HFFc6 (cell line): ENCODE measurements around the gene HMGXB4. TPM values are rescaled to one million over a fixed set of nuclear protein-coding genes. Genes with fewer than 3 reads are reported as not detected.

Source experiments
- DNase-seq: peaks from one replicate; pipeline ENCODE4 v3.0.0-alpha.2; 2018
- H3K27ac Mint-ChIP-seq: 2 replicates; pipeline ENCODE4 v1.8.0; 2020; ENCODE audit warnings: mild to moderate bottlenecking, mixed read lengths
- H3K27me3 Mint-ChIP-seq: 2 replicates; pipeline ENCODE4 v1.8.0; 2021; ENCODE audit warnings: mild to moderate bottlenecking, moderate library complexity, mixed read lengths; ENCODE audit not compliant: insufficient read depth
- H3K36me3 Mint-ChIP-seq: 2 replicates; pipeline ENCODE4 v1.8.0; 2021; ENCODE audit warnings: low read depth, mixed read lengths
- H3K4me1 Mint-ChIP-seq: 2 replicates; pipeline ENCODE4 v1.8.0; 2020; ENCODE audit warnings: low read depth, mixed read lengths
- H3K4me3 Mint-ChIP-seq: 2 replicates; pipeline ENCODE4 v1.8.0; 2020; ENCODE audit warnings: mild to moderate bottlenecking, moderate library complexity, mixed read lengths
- H3K9me3 Mint-ChIP-seq: 2 replicates; pipeline ENCODE4 v1.8.0; 2020; ENCODE audit warnings: mild to moderate bottlenecking, mixed read lengths
- total RNA-seq, 6 experiments: library from RNA; stranded (reverse); fragmentation: NEBNext Ultra II Directional; extraction: Animal tissue kit (Norgen Biotek cat#: 25700); gene quantifications; 2 replicates in 1 of 6; 3 replicates in 5 of 6; pipeline ENCODE4 v1.2.3, GENCODE V29; 2021
- TF ChIP-seq, protein P1 (sequence below): fragments of 200-600 bp; sonication (generic); IDR thresholded peaks from 2 replicates; pipeline ENCODE4 v1.5.0; 2021; ENCODE audit warnings: antibody characterized with exemption, mild to moderate bottlenecking

The HMGXB4 gene
- total RNA-seq, 6 experiments from 2014 or later: 20.2 to 26.0 (median 24.4) TPM

DNA sequence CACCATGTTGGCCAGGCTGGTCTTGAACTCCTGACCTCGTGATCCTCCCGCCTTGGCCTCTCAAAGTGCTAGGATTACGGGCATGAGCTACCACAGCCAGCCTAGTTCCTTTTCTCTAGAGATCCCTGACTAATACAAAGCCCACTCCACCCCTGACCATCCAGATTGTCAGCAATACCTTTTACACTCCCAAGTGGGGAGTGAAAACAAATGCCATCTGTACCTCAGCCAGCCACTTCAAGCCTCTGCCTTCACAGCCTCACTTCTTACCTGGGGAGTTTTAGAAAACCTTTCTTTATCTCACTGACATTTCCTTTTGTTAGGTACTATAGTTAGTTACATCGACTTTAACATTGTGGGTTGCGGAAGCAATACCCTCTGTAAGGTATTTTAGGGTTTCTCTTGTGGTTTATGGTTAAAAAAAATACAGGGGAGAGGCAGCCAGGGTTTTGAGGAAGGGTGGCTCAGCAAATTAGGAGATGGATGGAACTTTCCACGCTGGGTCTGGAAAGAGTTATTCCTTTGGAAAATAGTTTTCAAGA lies 51.3 kb downstream of the HMGXB4 start:
- no peak for DNase-seq

DNA sequence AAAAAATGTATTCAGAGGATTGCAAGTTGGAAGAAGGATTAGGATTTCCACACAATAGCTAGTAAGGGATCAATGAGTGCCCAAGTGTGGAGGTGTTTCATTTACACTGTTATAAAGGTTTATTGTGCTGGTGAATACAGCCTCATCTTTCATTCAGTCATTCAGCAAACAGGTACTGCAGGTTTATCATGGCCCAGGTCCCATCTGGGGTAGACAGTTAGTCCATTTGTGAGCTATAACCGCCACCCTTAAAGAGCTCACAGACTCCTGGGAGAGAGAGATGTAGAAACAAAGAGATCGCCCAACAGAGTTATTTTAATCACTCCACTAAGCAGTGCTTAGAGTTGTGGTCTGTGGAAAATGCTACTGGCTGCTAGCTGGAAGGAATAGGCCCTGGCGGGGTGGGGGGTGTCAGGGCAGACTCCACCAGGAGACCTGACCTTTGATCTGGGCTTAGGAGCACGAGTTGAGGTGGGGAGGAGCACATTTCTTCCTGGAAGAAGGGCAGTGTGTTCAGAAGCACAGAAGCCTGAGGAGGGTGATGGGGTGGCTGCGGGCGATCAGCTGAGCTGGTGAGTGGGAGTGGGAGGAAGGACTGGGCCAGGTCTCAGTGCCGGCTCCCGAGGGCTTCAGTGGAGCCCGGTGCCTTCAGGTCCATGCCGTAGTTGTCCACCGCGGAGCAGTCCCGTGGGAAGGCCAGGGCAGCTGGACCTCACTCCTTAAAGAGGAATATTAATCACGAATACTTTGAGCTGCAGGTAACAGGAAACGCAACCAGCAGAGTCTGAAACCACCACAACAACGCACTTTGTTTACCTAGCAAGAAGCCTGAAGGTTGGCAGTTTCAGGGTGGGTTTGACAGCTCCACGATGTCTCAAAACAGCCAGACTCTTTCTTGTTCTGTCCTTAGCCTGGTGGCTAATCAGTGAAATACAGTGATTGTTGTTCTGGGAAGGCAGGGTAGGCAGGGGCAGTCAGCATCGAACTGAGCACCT lies 53.6 kb downstream of the HMGXB4 start:
- Mint-ChIP-seq H3K4me1 (peaks cover 64% of the 10 kb centered on the region), H3K9me3 (no peaks in the 10 kb centered on the region), H3K36me3 (no peaks in the 10 kb centered on the region), H3K4me3 (no peak overlapping the region), H3K27ac (peak overlapping the region; percentile 12), H3K27me3 (peaks cover 1% of the 10 kb centered on the region)
- no peak for DNase-seq
- TF ChIP-seq, protein P1, sequence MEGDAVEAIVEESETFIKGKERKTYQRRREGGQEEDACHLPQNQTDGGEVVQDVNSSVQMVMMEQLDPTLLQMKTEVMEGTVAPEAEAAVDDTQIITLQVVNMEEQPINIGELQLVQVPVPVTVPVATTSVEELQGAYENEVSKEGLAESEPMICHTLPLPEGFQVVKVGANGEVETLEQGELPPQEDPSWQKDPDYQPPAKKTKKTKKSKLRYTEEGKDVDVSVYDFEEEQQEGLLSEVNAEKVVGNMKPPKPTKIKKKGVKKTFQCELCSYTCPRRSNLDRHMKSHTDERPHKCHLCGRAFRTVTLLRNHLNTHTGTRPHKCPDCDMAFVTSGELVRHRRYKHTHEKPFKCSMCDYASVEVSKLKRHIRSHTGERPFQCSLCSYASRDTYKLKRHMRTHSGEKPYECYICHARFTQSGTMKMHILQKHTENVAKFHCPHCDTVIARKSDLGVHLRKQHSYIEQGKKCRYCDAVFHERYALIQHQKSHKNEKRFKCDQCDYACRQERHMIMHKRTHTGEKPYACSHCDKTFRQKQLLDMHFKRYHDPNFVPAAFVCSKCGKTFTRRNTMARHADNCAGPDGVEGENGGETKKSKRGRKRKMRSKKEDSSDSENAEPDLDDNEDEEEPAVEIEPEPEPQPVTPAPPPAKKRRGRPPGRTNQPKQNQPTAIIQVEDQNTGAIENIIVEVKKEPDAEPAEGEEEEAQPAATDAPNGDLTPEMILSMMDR: no peak

More for the DNA sequence above, 51.3 kb downstream of the HMGXB4 start:
- Mint-ChIP-seq H3K9me3 (no peaks in the 10 kb centered on the region), H3K27ac (no peak overlapping the region), H3K36me3 (no peaks in the 10 kb centered on the region), H3K27me3 (peaks cover 3% of the 10 kb centered on the region), H3K4me3 (no peak overlapping the region), H3K4me1 (peaks cover 52% of the 10 kb centered on the region)
- TF ChIP-seq, protein P1: no peak

DNA sequence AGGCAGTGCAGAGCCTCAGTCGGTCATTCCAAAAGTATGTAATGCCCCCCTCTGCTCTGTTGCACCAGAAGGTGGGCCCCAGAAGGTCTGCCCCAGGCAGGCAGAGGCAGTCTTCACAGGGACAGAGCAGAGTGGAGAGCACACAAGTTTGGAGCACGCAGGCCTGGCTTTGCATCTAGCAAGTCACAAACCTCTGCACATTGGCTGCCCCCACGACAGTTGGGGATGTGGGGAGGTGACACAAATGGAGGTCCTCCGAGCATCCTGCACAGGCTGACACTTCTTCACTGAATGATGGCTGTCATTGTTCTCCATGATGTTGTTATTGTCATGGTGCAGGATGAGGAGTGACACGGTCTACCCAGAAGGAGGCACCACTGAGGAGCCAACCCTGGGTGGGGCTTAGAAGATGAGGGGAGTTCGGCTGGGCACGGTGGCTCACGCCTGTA lies 54.3 kb downstream of the HMGXB4 start:
- peaks cover 1% of the 10 kb centered on the region for H3K27me3 Mint-ChIP-seq
- DNase-seq: no peak
- H3K9me3 Mint-ChIP-seq: no peaks in the 10 kb centered on the region
- H3K27ac Mint-ChIP-seq: peak overlapping the region; percentile 98
- peaks cover 57% of the 10 kb centered on the region for H3K4me1 Mint-ChIP-seq
- H3K36me3 Mint-ChIP-seq: no peaks in the 10 kb centered on the region
- TF ChIP-seq, protein P1: no peak
- H3K4me3 Mint-ChIP-seq: no peak overlapping the region

DNA sequence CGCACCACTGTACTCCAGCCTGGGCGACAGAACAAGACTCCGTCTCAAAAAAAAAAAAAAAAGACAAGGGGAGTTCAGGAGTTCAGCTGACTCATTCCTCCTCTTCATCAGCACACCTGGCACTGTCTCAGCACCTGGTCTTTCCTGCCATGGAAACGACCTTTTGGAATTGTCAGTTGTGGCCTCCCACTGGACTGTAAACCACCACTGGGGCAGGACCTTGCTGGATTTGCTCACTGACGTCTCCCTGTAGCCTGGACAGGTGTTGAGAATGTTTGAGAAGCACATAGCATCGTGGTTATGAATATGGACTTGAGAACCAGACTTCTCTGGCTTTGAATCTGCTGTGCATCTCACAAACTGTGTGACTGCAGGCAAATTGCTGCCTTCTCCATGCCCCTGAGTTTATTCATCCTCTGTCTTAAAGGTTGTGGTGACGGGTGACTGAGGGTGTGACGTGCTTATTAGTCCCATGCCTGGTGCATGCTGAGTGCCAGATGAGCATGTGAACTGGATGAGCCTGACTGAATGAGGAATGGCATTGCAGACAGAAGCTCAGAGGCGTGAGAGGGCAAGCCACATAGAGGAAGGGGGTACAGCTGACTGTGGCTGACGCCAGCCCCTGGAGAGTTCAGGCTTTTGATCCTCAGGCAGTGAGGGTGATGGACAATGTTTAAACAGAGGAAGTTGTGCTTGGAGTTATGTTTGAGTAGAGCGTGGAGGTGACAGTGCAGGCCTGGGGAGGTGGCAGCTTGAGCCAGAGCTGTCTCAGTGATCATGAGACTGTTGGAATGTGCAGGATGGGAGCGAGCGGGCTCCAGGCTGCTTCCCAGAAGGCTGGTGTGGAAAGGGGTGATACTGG lies 55.1 kb downstream of the HMGXB4 start:
- DNase-seq: peak; percentile 75
- H3K9me3 Mint-ChIP-seq: no peaks in the 10 kb centered on the region
- TF ChIP-seq, protein P1: no peak
- H3K4me3 Mint-ChIP-seq: peak overlapping the region; percentile 78
- no peaks in the 10 kb centered on the region for H3K36me3 Mint-ChIP-seq
- peak overlapping the region; percentile 98 for H3K27ac Mint-ChIP-seq
- H3K27me3 Mint-ChIP-seq: peaks cover 1% of the 10 kb centered on the region
- peaks cover 48% of the 10 kb centered on the region for H3K4me1 Mint-ChIP-seq
